ENCODE data around the gene OR6C75.
"Not testable (repeated sequence)": the region's sequence is repeated elsewhere in the genome, so short reads cannot be mapped to it uniquely, and the experiment has no call there.

Gene OR6C75

DNA sequence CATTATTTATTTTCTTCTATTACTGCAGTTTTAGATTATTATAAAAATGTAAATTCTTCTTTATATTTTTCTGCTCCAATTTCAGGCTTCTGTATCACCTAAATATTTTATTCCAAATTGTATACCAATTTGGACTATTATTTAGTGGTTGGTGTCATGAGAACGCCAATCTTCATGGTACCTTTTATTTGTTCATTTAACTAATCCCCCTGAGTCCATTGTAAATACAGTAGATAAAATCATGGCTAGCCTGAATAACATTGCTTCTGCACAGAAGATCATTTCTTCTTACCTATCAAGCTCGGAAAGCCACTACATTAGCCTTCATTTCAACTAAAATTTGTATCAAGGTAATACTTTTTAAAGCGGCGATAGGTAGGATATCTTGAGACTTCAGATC is at the start of gene OR6C75:
Gene OR6C75, plus strand, starts transcription at position 301 of the 400 bp plus-strand sequence. CDS start 2,136 bp downstream, outside the sequence.
- DNase-seq: no peak
- in situ Hi-C loops (cut with HindIII; ENCODE audit: low pct_ligation_motif_present, low pct_unique_long_range_greater_than_20kb, low sequenced_read_pairs): no loop called here

DNA sequence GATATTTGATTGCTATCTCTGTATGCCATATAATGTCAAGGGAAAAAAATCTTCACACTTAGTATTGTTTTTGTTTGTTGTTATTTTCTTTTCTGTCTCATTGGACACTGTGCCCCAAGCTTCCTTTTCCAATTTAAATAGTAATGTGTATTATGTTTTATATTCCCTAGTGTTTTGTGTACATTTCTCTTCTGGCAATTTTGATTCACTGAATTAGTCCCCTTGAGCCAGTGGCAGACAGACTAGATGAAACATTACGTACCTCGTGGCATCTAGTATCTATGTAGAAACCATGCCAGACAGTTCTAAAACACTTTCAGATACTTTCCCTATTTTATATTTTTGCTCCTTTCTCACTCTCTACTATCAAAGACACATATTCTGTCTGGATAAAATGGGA is 48.7 kb upstream of the OR6C75 start, which contains the start of gene OR6C1:
Gene OR6C1, plus strand, starts transcription at position 301 of the 400 bp plus-strand sequence. CDS start 6,257 bp downstream, outside the sequence.
- no peak for DNase-seq
- in situ Hi-C loops (cut with HindIII; ENCODE audit: low pct_ligation_motif_present, low pct_unique_long_range_greater_than_20kb, low sequenced_read_pairs): no loop called here

DNA sequence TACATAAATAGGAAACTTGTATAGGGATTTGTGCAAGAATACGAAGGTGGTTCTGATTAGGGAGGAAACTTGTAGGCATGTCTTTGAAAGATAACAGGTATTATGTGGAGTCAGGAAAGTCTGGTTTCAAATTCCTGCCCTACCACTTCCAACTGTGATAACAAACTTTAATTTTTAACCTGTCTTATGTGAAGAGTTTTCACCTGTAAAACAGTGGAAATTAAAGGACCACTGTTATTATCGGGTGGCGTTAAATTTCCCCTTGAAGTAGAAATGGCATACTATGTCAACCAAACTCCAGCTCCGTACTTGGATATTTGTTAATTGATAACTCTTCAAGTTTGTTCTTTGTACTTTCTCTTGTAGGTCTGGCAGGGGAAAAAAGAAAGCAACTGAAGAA is 42.6 kb upstream of the OR6C75 start:
- no peak for DNase-seq
- in situ Hi-C loops (cut with HindIII; ENCODE audit: low pct_ligation_motif_present, low pct_unique_long_range_greater_than_20kb, low sequenced_read_pairs): no loop called here

DNA sequence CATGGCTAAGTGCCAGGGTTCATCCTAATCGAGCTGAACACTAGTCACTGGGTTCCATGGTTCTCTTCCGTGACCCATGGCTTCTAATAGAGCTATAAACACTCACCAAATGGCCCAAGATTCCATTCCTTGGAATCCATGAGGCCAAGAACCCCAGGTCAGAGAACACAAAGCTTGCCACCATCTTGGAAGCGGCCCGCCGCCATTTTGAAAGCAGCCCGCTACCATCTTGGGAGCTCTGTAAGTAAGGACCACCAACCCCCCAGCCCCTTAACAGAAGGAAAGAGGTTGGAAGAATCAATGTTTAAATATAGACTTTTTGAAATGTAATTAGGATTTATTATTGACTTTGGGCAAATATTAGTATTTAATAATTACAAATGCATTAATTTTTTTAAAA is 37.0 kb upstream of the OR6C75 start:
- in situ Hi-C loops (cut with HindIII; ENCODE audit: low pct_ligation_motif_present, low pct_unique_long_range_greater_than_20kb, low sequenced_read_pairs): not testable (repeated sequence)

DNA sequence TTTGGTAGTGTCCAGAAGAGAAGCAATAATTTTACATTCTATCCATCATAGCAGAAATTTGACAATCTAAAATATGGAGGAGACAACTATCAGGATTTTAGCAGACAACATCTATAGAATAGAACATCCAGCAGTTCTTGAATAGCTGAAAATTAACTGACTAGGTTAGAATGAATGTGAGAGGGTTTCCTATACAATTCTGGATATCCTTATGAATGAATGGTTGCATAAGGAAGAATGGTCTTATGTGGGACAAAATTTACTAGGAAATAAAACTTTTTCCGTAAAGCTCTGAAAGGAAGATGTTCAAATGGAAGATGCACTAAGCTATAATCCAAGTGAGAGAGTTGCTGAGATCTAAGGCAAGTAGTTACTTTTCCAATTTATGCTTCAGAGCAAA is 32.3 kb upstream of the OR6C75 start, which contains the start of gene OR6C3:
Gene OR6C3, plus strand, starts transcription at position 301 of the 400 bp plus-strand sequence. CDS start 955 bp downstream, outside the sequence.
- no peak for DNase-seq

More for the DNA sequence above, 37.0 kb upstream of the OR6C75 start:
- not testable (repeated sequence) for DNase-seq

DNA sequence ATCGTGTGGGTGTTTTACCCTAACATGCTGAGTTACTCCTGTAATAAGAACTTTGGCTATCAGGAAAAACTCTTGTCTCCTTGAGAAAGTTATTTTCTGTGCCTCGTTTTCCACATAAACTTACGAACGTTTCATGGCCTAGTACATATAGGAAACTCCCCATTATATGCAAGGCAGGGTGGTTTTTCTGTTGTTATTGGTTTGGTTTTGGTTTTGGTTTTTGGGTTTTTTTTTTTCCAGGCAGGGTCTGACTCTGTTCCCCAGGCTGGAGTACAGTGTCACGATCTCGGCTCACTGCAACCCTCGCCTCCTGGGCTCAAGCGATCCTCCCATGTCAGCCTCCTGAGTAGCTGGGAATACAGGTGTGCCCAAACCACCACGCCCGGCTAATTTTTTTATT is 26.8 kb upstream of the OR6C75 start:
- in situ Hi-C loops (cut with HindIII; ENCODE audit: low pct_ligation_motif_present, low pct_unique_long_range_greater_than_20kb, low sequenced_read_pairs): no loop called here
- DNase-seq: no peak

More for the DNA sequence above, 32.3 kb upstream of the OR6C75 start, which contains the start of gene OR6C3:
- in situ Hi-C loops (cut with HindIII; ENCODE audit: low pct_ligation_motif_present, low pct_unique_long_range_greater_than_20kb, low sequenced_read_pairs): no loop called here

DNA sequence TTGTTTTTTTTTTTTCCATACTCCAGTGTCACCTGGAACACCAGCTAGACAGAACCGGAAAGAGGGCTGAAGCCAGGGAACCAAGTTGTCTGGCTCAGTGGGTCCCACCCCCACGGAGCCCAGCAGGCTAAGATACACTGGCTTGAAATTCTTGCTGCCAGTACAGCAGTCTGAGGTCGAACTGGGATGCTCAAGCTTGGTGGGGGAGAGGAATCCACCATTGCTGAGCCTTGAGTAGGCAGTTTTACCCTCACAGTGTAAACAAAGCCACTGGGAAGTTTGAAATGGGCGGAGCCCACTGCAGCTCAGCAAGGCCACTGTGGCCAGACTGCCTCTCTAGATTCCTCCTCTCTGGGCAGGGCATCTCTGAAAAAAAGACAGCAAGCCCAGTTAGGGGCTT is 7.4 kb upstream of the OR6C75 start:
- in situ Hi-C loops (cut with HindIII; ENCODE audit: low pct_ligation_motif_present, low pct_unique_long_range_greater_than_20kb, low sequenced_read_pairs); DNase-seq: not testable (repeated sequence)

DNA sequence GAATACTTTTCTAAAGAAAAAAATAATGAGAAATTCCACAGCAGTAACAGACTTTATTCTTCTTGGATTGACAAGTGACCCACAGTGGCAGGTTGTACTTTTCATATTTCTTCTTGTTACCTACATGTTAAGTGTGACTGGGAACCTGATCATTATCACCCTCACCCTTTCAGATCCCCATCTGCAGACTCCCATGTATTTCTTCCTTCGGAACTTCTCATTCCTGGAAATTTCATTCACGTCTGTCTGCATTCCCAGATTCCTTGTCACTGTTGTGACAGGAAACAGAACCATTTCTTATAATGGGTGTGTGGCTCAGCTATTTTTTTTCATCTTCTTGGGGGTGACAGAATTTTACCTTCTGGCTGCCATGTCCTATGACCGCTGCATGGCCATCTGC is 2.3 kb downstream of the OR6C75 start:
- in situ Hi-C loops (cut with HindIII; ENCODE audit: low pct_ligation_motif_present, low pct_unique_long_range_greater_than_20kb, low sequenced_read_pairs): no loop called here

DNA sequence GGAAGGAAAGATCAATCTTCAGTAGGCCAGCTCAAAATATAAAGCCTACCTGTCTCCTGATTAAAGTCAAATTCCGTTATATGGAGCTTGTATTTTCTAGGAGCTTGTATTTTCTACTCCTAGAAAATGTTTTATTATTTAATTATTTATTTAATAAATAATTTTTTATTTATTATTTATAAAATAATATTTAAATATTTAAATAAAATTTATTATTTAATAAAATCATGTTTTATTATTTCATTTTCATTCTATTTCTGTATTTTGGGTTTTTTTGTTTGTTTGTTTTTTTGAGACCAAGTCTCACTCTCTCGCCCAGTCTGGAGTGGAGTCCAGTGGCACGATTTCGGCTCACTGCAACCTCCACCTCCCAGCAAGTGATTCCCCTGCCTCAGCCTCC is 9.7 kb downstream of the OR6C75 start:
- in situ Hi-C loops (cut with HindIII; ENCODE audit: low pct_ligation_motif_present, low pct_unique_long_range_greater_than_20kb, low sequenced_read_pairs): no loop called here
- DNase-seq: no peak

More for the DNA sequence above, 2.3 kb downstream of the OR6C75 start:
- DNase-seq: no peak

DNA sequence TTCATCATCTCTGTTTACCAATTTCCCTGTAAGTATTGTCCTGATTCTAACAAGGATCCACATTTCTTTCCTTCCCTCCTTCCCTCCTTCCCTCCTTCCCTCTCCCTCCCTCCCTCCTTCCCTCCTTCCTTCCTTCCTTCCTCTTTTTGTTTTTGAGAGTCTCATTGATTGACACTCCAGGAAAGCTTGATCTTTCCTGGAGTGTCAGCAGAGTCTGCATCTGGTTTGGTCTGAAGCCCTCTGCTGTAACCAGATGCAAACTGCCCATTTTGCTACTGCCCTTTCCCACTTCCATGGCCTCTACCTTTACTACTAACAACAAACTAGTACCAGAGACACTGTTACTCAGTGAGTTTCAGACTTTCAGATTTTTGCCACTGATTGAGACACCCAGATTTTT is 23.1 kb downstream of the OR6C75 start:
- no peak for DNase-seq
- in situ Hi-C loops (cut with HindIII; ENCODE audit: low pct_ligation_motif_present, low pct_unique_long_range_greater_than_20kb, low sequenced_read_pairs): no loop called here

DNA sequence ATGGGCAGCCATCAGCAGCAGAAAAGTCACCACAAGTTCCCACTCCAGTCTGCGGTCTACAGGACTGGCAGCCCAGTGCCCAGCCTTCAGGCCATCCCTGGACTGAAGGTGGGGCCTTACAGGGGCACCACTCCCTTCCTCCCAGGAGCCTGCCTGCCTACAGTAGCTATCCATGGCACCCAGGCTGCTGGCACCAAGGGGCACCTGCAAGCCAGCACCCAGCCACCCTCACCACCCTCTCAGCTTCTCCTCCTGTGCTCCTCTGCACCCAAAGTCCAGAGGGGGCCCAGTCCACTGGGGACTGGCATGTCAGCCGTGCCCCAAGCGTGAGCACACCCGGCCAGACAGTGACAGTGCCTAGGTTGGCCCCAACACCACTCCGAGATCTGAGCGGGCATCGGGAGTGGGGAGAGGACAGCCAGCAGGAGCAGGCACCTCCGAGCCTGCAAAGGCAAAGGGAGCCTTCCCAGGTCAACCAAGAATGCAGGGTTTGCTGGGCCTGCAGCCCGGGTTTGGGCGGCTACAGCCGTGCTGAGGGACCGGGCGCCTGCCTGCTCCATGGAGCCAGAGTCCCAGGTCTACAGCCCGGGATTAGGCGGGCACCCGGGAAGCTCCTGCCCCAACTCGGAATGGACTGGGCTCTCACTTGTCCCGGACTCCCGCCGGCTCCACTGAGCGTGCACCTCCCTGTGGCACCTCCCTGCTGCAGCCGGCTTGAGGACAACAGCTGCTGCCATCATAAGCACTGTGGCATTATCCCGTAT is 29.4 kb downstream of the OR6C75 start:
- no peak for DNase-seq
- in situ Hi-C loops (cut with HindIII; ENCODE audit: low pct_ligation_motif_present, low pct_unique_long_range_greater_than_20kb, low sequenced_read_pairs): no loop called here

DNA sequence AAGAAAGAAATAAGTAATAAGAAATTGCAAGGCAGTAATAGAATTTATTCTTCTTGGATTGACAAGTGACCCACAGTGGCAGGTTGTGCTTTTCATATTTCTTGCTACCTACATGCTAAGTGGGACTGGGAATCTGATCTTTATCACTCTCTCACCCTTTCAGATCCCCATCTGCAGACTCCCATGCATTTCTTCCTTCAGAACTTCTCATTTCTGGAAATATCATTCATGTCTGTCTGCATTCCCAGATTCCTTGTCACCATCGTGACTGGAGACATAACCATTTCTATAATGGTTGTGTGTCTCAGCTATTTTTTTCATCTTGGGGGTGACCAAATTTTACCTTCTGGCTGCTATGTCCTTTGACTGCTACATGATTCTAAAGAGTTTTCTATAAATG is 33.6 kb downstream of the OR6C75 start:
- DNase-seq: no peak
- in situ Hi-C loops (cut with HindIII; ENCODE audit: low pct_ligation_motif_present, low pct_unique_long_range_greater_than_20kb, low sequenced_read_pairs): no loop called here

DNA sequence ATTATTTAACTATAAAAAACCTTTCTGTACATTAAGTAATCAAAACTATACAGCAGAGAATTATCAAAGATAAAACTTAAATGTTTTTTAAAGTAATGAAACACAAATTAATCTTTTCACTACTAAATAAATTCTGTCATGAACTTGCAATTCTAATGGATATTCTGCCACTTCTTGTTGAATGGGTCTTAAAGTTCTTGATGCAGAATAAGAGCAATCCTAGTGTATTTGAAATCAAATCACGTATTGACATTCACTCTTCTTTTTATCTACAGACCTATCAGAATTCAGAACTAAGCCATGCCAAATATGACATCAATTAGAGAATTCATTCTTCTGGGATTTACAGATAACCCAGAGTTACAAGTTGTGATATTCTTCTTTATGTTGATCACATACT is 37.5 kb downstream of the OR6C75 start, which contains the start of gene OR6C65:
Gene OR6C65, plus strand, starts transcription at position 301 of the 400 bp plus-strand sequence. Its CDS starts 0 bp downstream, at position 301.
- in situ Hi-C loops (cut with HindIII; ENCODE audit: low pct_ligation_motif_present, low pct_unique_long_range_greater_than_20kb, low sequenced_read_pairs): no loop called here
- no peak for DNase-seq

DNA sequence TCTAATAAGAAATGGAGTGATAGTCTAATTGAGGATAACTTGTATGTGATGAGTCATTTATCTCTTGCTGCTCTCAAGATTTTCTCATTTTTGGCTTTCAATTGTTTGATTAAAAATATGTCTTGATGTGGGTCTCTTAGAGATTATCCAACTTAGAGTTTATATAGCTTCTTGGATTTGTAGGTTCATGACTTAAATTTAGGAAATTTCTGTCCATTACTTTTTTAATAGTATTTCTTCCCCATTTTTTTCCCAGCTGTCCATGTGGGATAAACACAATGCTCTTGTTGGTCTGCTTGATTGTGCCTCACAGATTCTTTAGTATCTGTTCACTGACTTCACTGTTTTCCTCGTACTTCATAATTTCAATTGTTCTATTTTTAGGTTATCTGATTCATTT is 45.1 kb downstream of the OR6C75 start:
- in situ Hi-C loops (cut with HindIII; ENCODE audit: low pct_ligation_motif_present, low pct_unique_long_range_greater_than_20kb, low sequenced_read_pairs): no loop called here
- DNase-seq: no peak

DNA sequence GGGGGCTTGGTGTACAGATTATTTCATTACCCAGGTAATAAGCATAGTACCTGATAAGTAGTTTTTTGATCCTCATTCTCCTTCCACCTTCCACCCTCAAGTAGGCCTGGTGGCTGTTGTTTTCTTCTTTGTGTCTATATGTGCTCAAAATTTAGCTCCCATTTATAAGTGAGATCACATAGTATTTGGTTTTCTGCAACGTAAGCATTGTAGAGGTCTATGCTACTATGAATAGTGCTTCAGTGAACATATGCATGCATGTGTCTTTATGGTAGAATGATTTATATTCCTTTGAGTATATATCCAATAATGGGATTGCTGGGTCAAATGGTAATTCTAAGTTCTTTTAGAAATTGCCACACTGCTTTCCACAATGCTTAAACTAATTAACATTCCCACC is 46.4 kb downstream of the OR6C75 start:
- in situ Hi-C loops (cut with HindIII; ENCODE audit: low pct_ligation_motif_present, low pct_unique_long_range_greater_than_20kb, low sequenced_read_pairs); DNase-seq: not testable (repeated sequence)

DNA sequence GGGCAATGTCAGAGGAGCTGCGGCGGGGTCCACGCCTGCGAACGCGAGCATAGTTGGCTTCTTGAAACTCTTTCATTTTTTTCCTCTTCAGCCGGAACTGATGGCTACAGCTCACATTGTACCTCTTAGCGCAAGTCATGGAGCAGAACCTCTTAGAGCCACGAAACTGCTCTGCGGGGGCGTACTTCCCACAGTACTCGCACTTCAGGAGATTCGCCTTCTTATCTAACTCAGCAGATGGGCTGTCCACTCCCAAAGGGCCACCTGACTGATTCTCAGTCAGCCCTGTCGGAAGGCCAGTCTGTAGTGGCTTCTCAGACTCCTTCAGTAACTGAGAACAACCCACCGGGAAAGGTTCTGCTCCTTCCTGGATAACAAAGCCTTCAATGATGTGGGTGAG is 49.4 kb downstream of the OR6C75 start:
- DNase-seq; in situ Hi-C loops (cut with HindIII; ENCODE audit: low pct_ligation_motif_present, low pct_unique_long_range_greater_than_20kb, low sequenced_read_pairs): not testable (repeated sequence)

DNA sequence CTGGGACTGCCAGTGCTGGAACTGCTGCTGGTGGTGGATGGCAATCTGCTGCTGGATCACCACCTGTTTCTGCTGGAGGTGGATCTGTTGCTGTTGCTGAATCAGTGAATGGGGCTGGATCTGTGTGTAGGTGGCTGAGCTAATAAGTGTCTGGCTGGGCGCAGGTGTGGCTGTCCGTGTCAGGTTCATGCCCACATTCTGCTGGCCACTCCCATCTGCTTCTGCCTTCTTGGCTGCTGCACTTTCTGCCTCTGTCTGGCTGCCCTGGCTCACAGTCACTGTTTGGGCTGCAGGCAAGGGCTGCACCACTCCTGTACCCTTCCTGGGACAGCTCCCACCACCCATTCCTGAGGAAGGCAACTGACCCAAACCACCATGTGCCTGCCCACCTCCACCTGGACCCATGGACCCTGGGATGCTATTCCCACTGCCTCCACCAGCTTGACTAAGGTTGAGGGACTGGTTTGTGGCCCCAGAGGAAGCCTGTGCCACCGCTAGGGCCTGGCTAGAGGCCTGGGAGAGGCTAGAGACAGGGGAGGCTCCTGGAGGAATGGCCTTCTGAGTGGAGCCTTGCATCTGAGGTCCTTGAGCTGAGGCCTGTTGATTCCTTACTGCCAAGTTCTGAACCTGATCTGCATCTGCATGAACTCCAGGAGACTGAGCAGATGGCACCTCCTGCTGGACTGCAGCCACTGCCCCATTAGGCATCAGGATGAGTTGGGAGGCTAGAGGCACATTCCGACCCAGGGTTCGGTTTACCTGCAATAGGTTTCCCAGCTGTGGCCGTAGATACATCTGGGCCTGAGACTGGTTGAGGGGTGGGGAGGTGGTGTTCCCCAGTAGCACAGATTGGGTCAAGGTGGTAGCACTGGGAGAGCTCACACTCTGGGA is 51.0 kb downstream of the OR6C75 start:
- in situ Hi-C loops (cut with HindIII; ENCODE audit: low pct_ligation_motif_present, low pct_unique_long_range_greater_than_20kb, low sequenced_read_pairs); DNase-seq: not testable (repeated sequence)

DNA sequence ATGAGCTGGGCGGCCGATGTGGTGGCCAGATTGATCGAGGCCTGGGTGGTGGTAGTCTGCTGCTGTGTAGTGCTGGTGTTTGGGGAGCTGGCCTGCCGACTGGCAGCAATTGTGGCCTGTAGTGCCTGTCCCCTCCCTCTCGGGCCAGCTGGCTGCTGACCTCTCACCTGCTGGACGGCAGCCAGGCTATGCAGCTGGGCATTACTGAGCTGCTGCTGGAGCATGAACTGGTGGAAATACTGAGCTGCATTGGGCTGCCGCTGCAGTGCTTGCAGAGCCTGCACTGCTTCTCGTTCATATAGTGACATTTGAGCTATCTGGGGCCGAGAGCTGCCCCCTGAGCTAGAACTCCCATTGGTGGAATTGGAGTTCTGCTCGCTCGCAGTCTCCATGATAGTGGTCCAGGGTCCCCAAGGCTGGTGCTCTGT is 51.6 kb downstream of the OR6C75 start:
- in situ Hi-C loops (cut with HindIII; ENCODE audit: low pct_ligation_motif_present, low pct_unique_long_range_greater_than_20kb, low sequenced_read_pairs); DNase-seq: not testable (repeated sequence)

DNA sequence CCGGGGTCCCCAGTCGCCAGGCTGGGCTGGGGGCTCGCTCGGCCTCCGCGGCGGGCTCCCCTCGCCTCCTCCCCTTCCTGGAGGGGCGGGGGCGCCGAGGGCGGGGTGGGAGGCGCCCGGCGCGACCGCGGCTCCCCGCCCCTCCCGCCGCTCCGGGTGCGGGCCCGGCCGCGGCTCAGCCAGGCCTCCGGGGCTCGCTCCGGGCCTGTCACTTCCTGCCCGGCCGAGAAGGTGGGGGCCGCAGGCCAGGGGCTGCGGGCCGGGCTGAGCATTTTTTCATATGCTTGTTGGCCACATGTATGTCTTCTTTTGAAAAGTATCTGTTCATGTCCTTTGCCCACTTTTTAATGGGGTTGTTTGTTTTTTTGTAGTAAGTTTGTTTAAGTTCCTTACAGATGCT is 52.1 kb downstream of the OR6C75 start:
- DNase-seq; in situ Hi-C loops (cut with HindIII; ENCODE audit: low pct_ligation_motif_present, low pct_unique_long_range_greater_than_20kb, low sequenced_read_pairs): not testable (repeated sequence)
